ENCODE data around the gene RXRG. TPM values are rescaled to one million over a fixed set of nuclear protein-coding genes. Genes with fewer than 3 reads are reported as not detected.

The RXRG gene
- total and polyA plus RNA-seq, 9 of the 15 experiments (the other 6 are each of a cell fraction or from before 2014, with no cell fraction given), result not detected

DNA sequence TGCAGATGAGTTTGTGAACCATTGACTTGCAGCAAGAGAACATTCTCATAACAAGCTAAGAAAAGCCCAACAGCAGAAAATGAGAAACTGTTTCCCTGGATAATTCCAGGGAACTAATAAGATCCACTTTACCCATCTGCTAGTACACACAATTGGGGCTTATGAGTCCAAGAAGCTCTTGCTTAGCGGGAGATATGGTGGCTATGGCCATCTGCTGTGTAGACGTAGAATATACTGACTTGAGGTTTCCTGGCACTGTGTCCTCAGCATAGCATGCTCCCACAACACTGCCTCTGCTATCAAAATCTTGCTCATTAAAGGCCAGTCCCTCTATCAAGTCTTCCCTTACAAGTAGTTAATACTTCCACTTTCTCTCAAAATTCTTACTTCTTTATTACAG is 6.8 kb upstream of the RXRG start (continued):
- TF ChIP-seq ZNF609 (CRISPR knock-in tag; IDR thresholded peaks at IDR 0.05; ENCODE audit: borderline replicate concordance), result no peak
- TF ChIP-seq, protein P1, sequence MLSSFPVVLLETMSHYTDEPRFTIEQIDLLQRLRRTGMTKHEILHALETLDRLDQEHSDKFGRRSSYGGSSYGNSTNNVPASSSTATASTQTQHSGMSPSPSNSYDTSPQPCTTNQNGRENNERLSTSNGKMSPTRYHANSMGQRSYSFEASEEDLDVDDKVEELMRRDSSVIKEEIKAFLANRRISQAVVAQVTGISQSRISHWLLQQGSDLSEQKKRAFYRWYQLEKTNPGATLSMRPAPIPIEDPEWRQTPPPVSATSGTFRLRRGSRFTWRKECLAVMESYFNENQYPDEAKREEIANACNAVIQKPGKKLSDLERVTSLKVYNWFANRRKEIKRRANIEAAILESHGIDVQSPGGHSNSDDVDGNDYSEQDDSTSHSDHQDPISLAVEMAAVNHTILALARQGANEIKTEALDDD (IDR thresholded peaks at IDR 0.05), result no peak
- TF ChIP-seq RFX5 (IDR thresholded peaks at IDR 0.05; ENCODE audit: low read depth, low read length), result no peak
- TF ChIP-seq HMG20B (CRISPR knock-in tag; IDR thresholded peaks at IDR 0.05), result no peak
- TF ChIP-seq GTF2F1 (IDR thresholded peaks at IDR 0.05; ENCODE audit: low read depth, low read length), result no peak
- no peak for TF ChIP-seq PHB2 (IDR thresholded peaks at IDR 0.05; ENCODE audit: low read depth)
- TF ChIP-seq ZZZ3 (IDR thresholded peaks at IDR 0.05), result no peak
- TF ChIP-seq LARP7 (IDR thresholded peaks at IDR 0.05), result no peak
- no peak for TF ChIP-seq ZNF133 (CRISPR knock-in tag; IDR thresholded peaks at IDR 0.05)
